HEK293 (cell line): Measurements from ENCODE around the gene NDUFS2.

Experiments used
- CTCF ChIA-PET: fragments of 350-600 bp; formaldehyde crosslinking; extraction: SDS; loops from one replicate; lab custom pipeline; 2021; ENCODE audit warnings: antibody characterized with exemption; lab: Yijun Ruan, JAX
- POLR2A ChIA-PET: fragments of 300-600 bp; formaldehyde crosslinking; extraction: SDS; loops from one replicate; lab custom pipeline; 2020; ENCODE audit warnings: antibody characterized with exemption, inconsistent platforms; lab: Yijun Ruan, JAX
- H3K27ac ChIP-seq: fragments of 200-500 bp; sonication (Bioruptor generic); 2 replicates; pipeline ENCODE4 v1.5.1; 2014; ENCODE audit warnings: low read depth, low read length, control low read depth, inconsistent platforms; ENCODE audit errors: extremely low read depth
- H3K36me3 ChIP-seq, 2 experiments: fragments of 200-500 bp in 1 of 2; sonication (Bioruptor generic) in 1 of 2; 1 replicate in 1 of 2; 2 replicates in 1 of 2; pipeline ENCODE4 v1.5.1; 2014 to 2017; ENCODE audit warnings: inconsistent platforms in 2 of 2, low read length in 2 of 2; ENCODE audit not compliant: control insufficient read depth in 2 of 2, insufficient read depth in 1 of 2
- H3K4me1 ChIP-seq: fragments of 200-500 bp; sonication (Bioruptor generic); 2 replicates; pipeline ENCODE4 v1.5.1; 2014; ENCODE audit warnings: mild to moderate bottlenecking, low read length, inconsistent platforms; ENCODE audit not compliant: control insufficient read depth, insufficient read depth
- H3K4me3 ChIP-seq: 2 replicates; pipeline ENCODE4 v1.5.1; 2011; ENCODE audit warnings: low read depth, mild to moderate bottlenecking, control low read depth, low read length, moderate library complexity
- H3K9me3 ChIP-seq: fragments of 200-500 bp; sonication (Bioruptor generic); 2 replicates; pipeline ENCODE4 v1.5.1; 2014; ENCODE audit warnings: low read depth, low read length, inconsistent platforms; ENCODE audit not compliant: control insufficient read depth, insufficient read depth
- HOXA7 ChIP-seq: sonication (generic); formaldehyde crosslinking; IDR thresholded peaks from 2 replicates; pipeline ENCODE4 v1.8.1; 2022; ENCODE audit warnings: missing genetic modification reagents, borderline replicate concordance
- HOXD13 ChIP-seq: sonication (generic); formaldehyde crosslinking; IDR thresholded peaks from 2 replicates; pipeline ENCODE4 v1.8.0; 2022; ENCODE audit warnings: missing genetic modification reagents, borderline replicate concordance
- KLF10 ChIP-seq: fragments of 450-650 bp; IDR thresholded peaks from 2 replicates; pipeline ENCODE4 v1.5.1; 2018; ENCODE audit warnings: missing biosample characterization, mild to moderate bottlenecking, missing genetic modification characterization
- KLF16 ChIP-seq: fragments of 450-650 bp; formaldehyde crosslinking; IDR thresholded peaks from 2 replicates; pipeline ENCODE4 v1.5.1; 2017; ENCODE audit warnings: missing biosample characterization, missing genetic modification characterization
- KLF9 ChIP-seq: fragments of 450-650 bp; formaldehyde crosslinking; IDR thresholded peaks from 2 replicates; pipeline ENCODE4 v1.5.1; 2016; ENCODE audit warnings: missing biosample characterization, missing genetic modification characterization, low read depth
- YY2 ChIP-seq: fragments of 450-650 bp; formaldehyde crosslinking; IDR thresholded peaks from 2 replicates; pipeline ENCODE4 v1.5.1; 2016; ENCODE audit warnings: missing biosample characterization, missing genetic modification characterization
- ZBTB10 ChIP-seq: fragments of 450-650 bp; formaldehyde crosslinking; IDR thresholded peaks from 2 replicates; pipeline ENCODE4 v1.5.1; 2016; ENCODE audit warnings: missing biosample characterization, missing genetic modification characterization
- ZBTB11 ChIP-seq: fragments of 450-650 bp; formaldehyde crosslinking; conservative IDR thresholded peaks from 2 replicates; pipeline ENCODE4 v1.5.1; 2016; ENCODE audit warnings: low read depth, missing biosample characterization, missing genetic modification characterization
- ZBTB48 ChIP-seq: fragments of 450-650 bp; formaldehyde crosslinking; IDR thresholded peaks from 2 replicates; pipeline ENCODE4 v1.5.1; 2016; ENCODE audit warnings: missing biosample characterization, missing genetic modification characterization
- ZFP3 ChIP-seq: fragments of 450-650 bp; formaldehyde crosslinking; IDR thresholded peaks from 2 replicates; pipeline ENCODE4 v1.5.1; 2016; ENCODE audit warnings: low read depth, missing biosample characterization, missing genetic modification characterization
- ZFP69B ChIP-seq: fragments of 450-650 bp; formaldehyde crosslinking; IDR thresholded peaks from 2 replicates; pipeline ENCODE4 v1.5.1; 2016; ENCODE audit warnings: missing biosample characterization, missing genetic modification characterization
- ZNF138 ChIP-seq: fragments of 450-650 bp; formaldehyde crosslinking; IDR thresholded peaks from 2 replicates; pipeline ENCODE4 v1.5.1; 2016; ENCODE audit warnings: missing biosample characterization, missing genetic modification characterization, borderline replicate concordance
- ZNF354C ChIP-seq: fragments of 450-650 bp; formaldehyde crosslinking; IDR thresholded peaks from 2 replicates; pipeline ENCODE4 v1.5.1; 2016; ENCODE audit warnings: missing biosample characterization, missing genetic modification characterization, low read depth, borderline replicate concordance
- ZNF391 ChIP-seq: fragments of 450-650 bp; formaldehyde crosslinking; IDR thresholded peaks from 2 replicates; pipeline ENCODE4 v1.5.1; 2016; ENCODE audit warnings: low read depth, missing biosample characterization, missing genetic modification characterization, borderline replicate concordance
- ZNF404 ChIP-seq: fragments of 450-650 bp; formaldehyde crosslinking; IDR thresholded peaks from 2 replicates; pipeline ENCODE4 v1.5.1; 2017; ENCODE audit warnings: missing biosample characterization, missing genetic modification characterization
- ZNF560 ChIP-seq: fragments of 450-650 bp; formaldehyde crosslinking; IDR thresholded peaks from 2 replicates; pipeline ENCODE4 v1.5.1; 2017; ENCODE audit warnings: missing biosample characterization, missing genetic modification characterization, borderline replicate concordance
- ZNF596 ChIP-seq: fragments of 450-650 bp; IDR thresholded peaks from 2 replicates; pipeline ENCODE4 v1.5.0; 2018; ENCODE audit warnings: missing biosample characterization, mild to moderate bottlenecking, missing genetic modification characterization, moderate library complexity
- ZNF677 ChIP-seq: fragments of 450-650 bp; IDR thresholded peaks from 2 replicates; pipeline ENCODE4 v1.5.0; 2018; ENCODE audit warnings: missing biosample characterization, mild to moderate bottlenecking, missing genetic modification characterization, moderate library complexity
- TF ChIP-seq, protein P1 (sequence below): fragments of 450-650 bp; formaldehyde crosslinking; IDR thresholded peaks from 2 replicates; pipeline ENCODE4 v1.5.1; 2016; ENCODE audit warnings: missing biosample characterization, missing genetic modification characterization

The NDUFS2 gene

DNA sequence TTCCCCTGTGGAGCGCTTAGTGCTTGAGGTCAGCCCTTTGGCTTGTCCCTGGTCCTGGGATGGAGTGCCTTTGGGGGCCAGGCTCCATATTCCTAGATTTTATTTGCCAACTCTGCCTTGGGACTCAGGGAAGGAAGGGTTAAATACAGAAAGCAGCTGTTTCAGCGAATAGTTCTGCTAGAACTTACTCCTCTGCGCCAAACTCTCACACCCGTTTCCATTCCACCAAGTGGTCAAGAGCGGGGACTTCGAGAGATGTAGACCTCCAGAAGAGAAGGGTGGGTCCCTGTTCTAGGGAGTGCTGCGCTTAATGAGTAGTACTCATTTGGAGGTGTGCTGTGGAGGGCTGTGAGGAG is 23.0 kb downstream of the NDUFS2 start:
- no peaks in the 10 kb centered on the region for H3K9me3 ChIP-seq
- CTCF ChIA-PET, result interaction anchor here (0.8 to 9.7 kb wide), 22 partner anchors 9 to 167 kb away, joined by 3 to 146 read pairs (median 10); partner anchors contain the start of genes FCER1G, NDUFS2, NR1I3 and PCP4L1
- H3K36me3 ChIP-seq, result peaks cover 0 to 23% of the 10 kb centered on the region in 2 experiments; a peak in 1 of 3 replicates
- TF ChIP-seq ZNF596 (tag by site-specific recombination) (0 out of 2 replicates have a peak, but pooled peaks have one; percentile 22), ZNF391 (tag by site-specific recombination) (no peak), ZNF404 (tag by site-specific recombination) (no peak)
- TF ChIP-seq, all 188 proteins: peak for 1
- POLR2A ChIA-PET, result interaction anchor here (0.6 to 1.7 kb wide), 14 partner anchors 9 to 204 kb away, joined by 3 to 22 read pairs (median 7); partner anchors contain the start of genes ADAMTS4, B4GALT3, DEDD and F11R
- Histone ChIP-seq H3K4me1 (peaks cover 4% of the 10 kb centered on the region; the same call in 1 of the 2 replicates), H3K4me3 (no peak overlapping the region), H3K27ac (no peak overlapping the region)

DNA sequence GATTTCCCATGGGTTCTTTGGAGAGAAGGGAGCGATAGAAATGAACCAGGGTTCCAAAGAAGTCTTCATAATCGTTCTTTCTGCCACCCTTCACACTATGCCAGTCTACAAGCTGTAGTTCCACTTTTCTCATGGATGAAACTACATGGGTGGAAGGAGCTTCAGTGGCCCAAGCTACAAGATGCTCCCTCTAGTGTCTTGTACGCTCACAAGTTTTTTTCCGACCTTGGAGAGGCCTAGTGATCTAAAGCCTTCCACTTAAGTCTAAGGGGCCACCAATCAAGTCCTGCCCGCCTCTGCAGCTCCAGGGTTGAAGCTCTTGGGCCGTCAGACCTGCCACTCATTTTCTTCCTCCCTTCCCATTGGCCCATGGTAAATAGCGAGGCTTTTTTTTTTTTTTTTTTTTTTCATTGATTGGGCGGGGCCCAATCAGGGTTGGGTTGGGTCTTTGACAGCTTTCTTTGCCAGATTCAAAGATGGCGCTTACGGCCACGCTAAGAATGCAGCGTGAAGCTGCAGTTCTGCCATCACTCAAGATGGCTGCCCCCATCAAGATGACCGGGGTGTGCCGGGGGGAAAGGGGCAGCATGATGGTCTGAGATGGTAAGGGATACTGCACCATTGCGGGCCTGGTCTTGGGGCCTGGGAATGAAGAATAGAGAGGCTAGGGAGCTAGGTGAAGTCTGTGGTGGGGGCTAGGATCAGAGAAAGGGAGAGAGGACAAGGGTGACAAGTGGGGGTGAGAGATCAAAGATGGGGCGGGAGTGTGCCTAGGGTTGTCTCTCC is 23.6 kb downstream of the NDUFS2 start, which contains the start of gene TOMM40L:
TSS of gene TOMM40L (plus strand) at position 527 of the 786 bp plus-strand sequence. CDS start 430 bp downstream, outside the sequence.
- H3K4me1 ChIP-seq, result peaks cover 4% of the 10 kb centered on the region; the same call in 1 of the 2 replicates
- H3K27ac ChIP-seq, result peak within 1 kb of the TSS; percentile 26; the same call in 1 of the 2 replicates
- H3K36me3 ChIP-seq, result peaks cover 0 to 29% of the 10 kb centered on the region in 2 experiments; a peak in 1 of 3 replicates
- H3K9me3 ChIP-seq, result no peaks in the 10 kb centered on the region
- ChIA-PET POLR2A (interaction anchor here (0.6 to 1.7 kb wide), 19 partner anchors 10 to 205 kb away, joined by 3 to 22 read pairs (median 5); partner anchors contain the start of genes ADAMTS4, B4GALT3, DEDD and F11R), CTCF (interaction anchor here (0.6 to 9.7 kb wide), 34 partner anchors 9 to 216 kb away, joined by 3 to 146 read pairs (median 7); partner anchors contain the start of genes FCER1G, NDUFS2, NR1I3 and PCP4L1)
- H3K4me3 ChIP-seq, result peak within 1 kb of the TSS; percentile 84
- TF ChIP-seq ZNF560 (tag by site-specific recombination), result no peak
- TF ChIP-seq ZNF138 (tag by site-specific recombination), result no peak
- TF ChIP-seq KLF16 (tag by site-specific recombination), result peak; percentile 82; the same call in 1 of the 2 replicates
- TF ChIP-seq HOXA7 (CRISPR knock-in tag), result no peak
- peak; percentile 95 for TF ChIP-seq YY2 (tag by site-specific recombination)
- peak; percentile 90 for TF ChIP-seq ZBTB10
- TF ChIP-seq ZBTB48 (tag by site-specific recombination), result peak; percentile 88
- TF ChIP-seq KLF9, result peak; percentile 69
- TF ChIP-seq ZNF677 (tag by site-specific recombination), result no peak
- TF ChIP-seq ZBTB11 (tag by site-specific recombination), result peak; percentile 43; the same call in 1 of the 2 replicates
- no peak for TF ChIP-seq HOXD13 (CRISPR knock-in tag)
- no peak for TF ChIP-seq ZFP3 (tag by site-specific recombination)
- TF ChIP-seq, protein P1, sequence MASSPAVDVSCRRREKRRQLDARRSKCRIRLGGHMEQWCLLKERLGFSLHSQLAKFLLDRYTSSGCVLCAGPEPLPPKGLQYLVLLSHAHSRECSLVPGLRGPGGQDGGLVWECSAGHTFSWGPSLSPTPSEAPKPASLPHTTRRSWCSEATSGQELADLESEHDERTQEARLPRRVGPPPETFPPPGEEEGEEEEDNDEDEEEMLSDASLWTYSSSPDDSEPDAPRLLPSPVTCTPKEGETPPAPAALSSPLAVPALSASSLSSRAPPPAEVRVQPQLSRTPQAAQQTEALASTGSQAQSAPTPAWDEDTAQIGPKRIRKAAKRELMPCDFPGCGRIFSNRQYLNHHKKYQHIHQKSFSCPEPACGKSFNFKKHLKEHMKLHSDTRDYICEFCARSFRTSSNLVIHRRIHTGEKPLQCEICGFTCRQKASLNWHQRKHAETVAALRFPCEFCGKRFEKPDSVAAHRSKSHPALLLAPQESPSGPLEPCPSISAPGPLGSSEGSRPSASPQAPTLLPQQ (tag by site-specific recombination), result peak; percentile 31; the same call in 1 of the 2 replicates
- TF ChIP-seq KLF10 (tag by site-specific recombination), result no peak
- no peak for TF ChIP-seq ZNF354C (tag by site-specific recombination)
- TF ChIP-seq ZFP69B (tag by site-specific recombination), result peak; percentile 76; the same call in 1 of the 2 replicates
